ENCODE measurements around the gene SAT1.

SAT1 gene

GRCh38 chrX:23782863-23783588, at the start of gene SAT1:
Gene SAT1 (plus strand): TSS chrX:23783173. CDS start chrX:23783352, 179 bp downstream.
- peak within 1 kb of the TSS; percentile 82 for H3K27ac ChIP-seq

DNA sequence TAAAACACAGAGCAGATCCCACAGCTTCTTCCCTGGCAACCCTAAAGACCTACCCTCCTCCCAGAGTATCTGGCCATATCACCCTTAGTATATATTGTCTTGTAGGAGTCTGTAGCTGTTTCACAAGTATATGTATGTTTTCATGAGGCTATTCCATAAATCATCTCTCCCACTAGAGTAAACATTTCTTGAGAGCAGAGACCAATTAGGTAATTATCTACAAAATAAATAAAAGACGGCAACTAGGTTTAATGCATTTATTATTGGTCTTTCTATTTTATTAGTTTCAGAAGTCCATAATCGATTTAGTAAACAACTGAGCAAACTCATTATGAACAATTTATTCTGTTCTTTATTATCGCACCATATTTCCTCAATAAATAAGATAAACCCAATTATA, 46.9 kb upstream of the SAT1 start:
- TF ChIP-seq, protein P1, sequence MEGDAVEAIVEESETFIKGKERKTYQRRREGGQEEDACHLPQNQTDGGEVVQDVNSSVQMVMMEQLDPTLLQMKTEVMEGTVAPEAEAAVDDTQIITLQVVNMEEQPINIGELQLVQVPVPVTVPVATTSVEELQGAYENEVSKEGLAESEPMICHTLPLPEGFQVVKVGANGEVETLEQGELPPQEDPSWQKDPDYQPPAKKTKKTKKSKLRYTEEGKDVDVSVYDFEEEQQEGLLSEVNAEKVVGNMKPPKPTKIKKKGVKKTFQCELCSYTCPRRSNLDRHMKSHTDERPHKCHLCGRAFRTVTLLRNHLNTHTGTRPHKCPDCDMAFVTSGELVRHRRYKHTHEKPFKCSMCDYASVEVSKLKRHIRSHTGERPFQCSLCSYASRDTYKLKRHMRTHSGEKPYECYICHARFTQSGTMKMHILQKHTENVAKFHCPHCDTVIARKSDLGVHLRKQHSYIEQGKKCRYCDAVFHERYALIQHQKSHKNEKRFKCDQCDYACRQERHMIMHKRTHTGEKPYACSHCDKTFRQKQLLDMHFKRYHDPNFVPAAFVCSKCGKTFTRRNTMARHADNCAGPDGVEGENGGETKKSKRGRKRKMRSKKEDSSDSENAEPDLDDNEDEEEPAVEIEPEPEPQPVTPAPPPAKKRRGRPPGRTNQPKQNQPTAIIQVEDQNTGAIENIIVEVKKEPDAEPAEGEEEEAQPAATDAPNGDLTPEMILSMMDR (conservative IDR thresholded peaks at IDR 0.05): no peak
- TF ChIP-seq ZFX (IDR thresholded peaks at IDR 0.05): no peak
- peak overlapping the region; percentile 73 for H3K27ac ChIP-seq

More at GRCh38 chrX:23782863-23783588, at the start of gene SAT1:
- no peak for TF ChIP-seq ZFX (IDR thresholded peaks at IDR 0.05)
- TF ChIP-seq, protein P1 (conservative IDR thresholded peaks at IDR 0.05): peak; percentile 86

GRCh38 chrX:23737413-23737812, 45.6 kb upstream of the SAT1 start:
- TF ChIP-seq, protein P1 (conservative IDR thresholded peaks at IDR 0.05): no peak
- no peak for TF ChIP-seq ZFX (IDR thresholded peaks at IDR 0.05)
- H3K27ac ChIP-seq: no peak overlapping the region

- H3K27ac ChIP-seq: peak overlapping the region; percentile 86
- TF ChIP-seq, protein P1 (conservative IDR thresholded peaks at IDR 0.05): no peak
- no peak for TF ChIP-seq ZFX (IDR thresholded peaks at IDR 0.05)
These were observed 40.7 kb upstream of the SAT1 start for GRCh38 chrX:23742174-23742696.

GRCh38 chrX:23742697-23743622, 40.0 kb upstream of the SAT1 start, which contains the start of gene ACOT9:
Gene ACOT9 (minus strand): TSS chrX:23743276. CDS start chrX:23743144, 132 bp downstream.
- peak within 1 kb of the TSS; percentile 86 for H3K27ac ChIP-seq
- TF ChIP-seq, protein P1 (conservative IDR thresholded peaks at IDR 0.05): no peak
- TF ChIP-seq ZFX (IDR thresholded peaks at IDR 0.05): no peak

GRCh38 chrX:23743623-23743971, 39.4 kb upstream of the SAT1 start:
- peak overlapping the region; percentile 86 for H3K27ac ChIP-seq

DNA sequence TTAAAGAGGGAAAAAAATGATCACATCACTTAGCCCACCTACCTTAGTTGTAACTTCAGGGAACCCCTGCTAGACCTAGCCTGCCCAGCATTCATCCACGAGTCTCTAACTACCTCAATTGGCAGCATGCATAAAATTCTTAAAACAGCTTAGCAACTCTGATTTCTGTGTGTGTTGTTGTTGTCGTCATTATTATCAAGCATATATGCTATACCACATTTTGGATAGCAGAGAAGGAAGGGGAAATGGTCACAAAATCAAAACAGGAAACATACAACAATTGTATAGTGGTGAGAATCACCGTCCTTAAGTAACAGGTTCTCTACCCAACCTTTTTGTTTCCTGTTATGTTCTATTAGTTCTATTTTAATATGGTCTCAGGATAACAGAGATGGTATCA, 37.2 kb upstream of the SAT1 start:
- no peak overlapping the region for H3K27ac ChIP-seq
- TF ChIP-seq, protein P1 (conservative IDR thresholded peaks at IDR 0.05): no peak
- TF ChIP-seq ZFX (IDR thresholded peaks at IDR 0.05): no peak
